CD4-positive, alpha-beta T cell treated with Interferon alpha-2 for 1 hour (primary cell): ENCODE results near the gene FBXO4.

Experiments
- DNase-seq, 2 donors: peaks; one replicate each; pipeline ENCODE4 v3.0.0-alpha.2; 2020 to 2022

Gene FBXO4

DNA sequence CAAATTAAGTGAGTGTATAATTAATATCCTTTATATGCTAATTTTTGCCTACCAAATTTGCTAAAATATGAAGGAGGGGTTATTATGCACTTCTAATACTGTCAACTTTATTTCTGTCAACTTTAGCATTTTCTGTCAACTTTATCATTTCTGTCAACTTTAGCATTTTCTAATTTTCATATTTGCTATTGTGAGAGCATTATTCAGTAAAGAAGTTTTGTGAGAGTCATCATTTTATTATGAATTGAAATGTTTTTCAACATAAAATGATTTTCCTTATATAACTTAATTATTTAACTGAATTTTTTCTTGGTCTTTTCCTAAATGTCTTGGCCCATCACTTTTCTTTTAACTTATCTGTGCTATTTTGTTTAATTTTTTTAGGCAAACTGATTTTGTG, 58.2 kb downstream of the FBXO4 start:
- DNase-seq = no peak

DNA sequence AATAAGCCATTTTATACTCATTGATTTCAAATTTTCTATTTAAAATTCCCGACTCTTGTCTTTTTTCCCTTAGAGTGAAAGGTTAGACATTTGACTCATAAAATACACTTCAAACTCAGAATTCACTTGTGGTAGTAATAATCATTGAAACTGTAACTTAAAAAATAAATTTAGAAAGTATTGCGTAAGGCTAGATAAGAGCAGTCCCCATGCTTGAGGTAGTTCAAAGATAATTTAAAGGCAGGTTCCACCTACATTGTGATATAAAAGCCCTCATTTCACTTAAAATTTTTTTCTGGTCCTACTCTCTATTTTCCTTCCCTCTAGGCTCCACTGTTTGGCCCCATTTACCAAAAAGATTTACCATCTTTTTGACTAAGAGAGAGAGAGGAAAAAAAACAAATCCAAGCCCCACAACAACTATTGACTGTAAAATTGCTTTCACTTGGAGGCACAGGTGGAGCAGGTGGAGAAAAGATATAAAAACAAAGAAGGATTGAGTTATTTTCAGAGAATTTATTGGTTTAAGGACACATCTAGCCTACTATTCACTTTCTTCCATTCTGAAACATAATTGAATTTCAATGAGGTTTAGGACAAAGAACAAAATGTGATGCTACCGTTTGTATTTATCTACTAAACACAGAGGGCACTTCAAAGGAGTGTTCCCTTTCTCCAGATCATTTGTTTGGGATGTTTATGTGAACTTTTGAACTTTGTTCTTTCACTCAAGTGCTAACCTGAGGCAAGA, 61.0 kb downstream of the FBXO4 start:
- no peak for DNase-seq
